Duodenal mucosa (tissue), 2 donors: ENCODE data around the gene ESR1.
"Not testable (repeated sequence)": the region's sequence is repeated elsewhere in the genome, so short reads cannot be mapped to it uniquely, and the experiment has no call there.

ENCODE experiments used
- H3K27ac ChIP-seq: one replicate; pipeline ENCODE4 v1.7.0; 2013; ENCODE audit warnings: low read depth, low read length
- H3K27me3 ChIP-seq, 2 donors: one replicate each; pipeline ENCODE4 v1.7.0; 2013; ENCODE audit warnings: low read length in 2 of 2, control low read depth in 1 of 2; ENCODE audit not compliant: insufficient read depth in 2 of 2, control insufficient read depth in 1 of 2
- H3K36me3 ChIP-seq, 2 donors: one replicate each; pipeline ENCODE4 v1.7.0; 2013; ENCODE audit warnings: low read length in 2 of 2, control low read depth in 1 of 2; ENCODE audit not compliant: insufficient read depth in 2 of 2, control insufficient read depth in 1 of 2
- H3K4me1 ChIP-seq, 2 donors: one replicate each; pipeline ENCODE4 v1.7.0; 2013; ENCODE audit warnings: low read length in 2 of 2, control low read depth in 1 of 2; ENCODE audit not compliant: insufficient read depth in 2 of 2, control insufficient read depth in 1 of 2
- H3K4me3 ChIP-seq, 2 donors: one replicate each; pipeline ENCODE4 v1.7.0; 2013; ENCODE audit warnings: low read length in 2 of 2, low read depth in 1 of 2
- H3K9ac ChIP-seq, 2 donors: one replicate each; pipeline ENCODE4 v1.7.0; 2013; ENCODE audit warnings: low read length in 2 of 2, low read depth in 1 of 2
- H3K9me3 ChIP-seq, 2 donors: one replicate each; pipeline ENCODE4 v1.7.0; 2013; ENCODE audit warnings: low read length in 2 of 2, control low read depth in 1 of 2; ENCODE audit not compliant: control insufficient read depth in 1 of 2

ESR1 gene

DNA sequence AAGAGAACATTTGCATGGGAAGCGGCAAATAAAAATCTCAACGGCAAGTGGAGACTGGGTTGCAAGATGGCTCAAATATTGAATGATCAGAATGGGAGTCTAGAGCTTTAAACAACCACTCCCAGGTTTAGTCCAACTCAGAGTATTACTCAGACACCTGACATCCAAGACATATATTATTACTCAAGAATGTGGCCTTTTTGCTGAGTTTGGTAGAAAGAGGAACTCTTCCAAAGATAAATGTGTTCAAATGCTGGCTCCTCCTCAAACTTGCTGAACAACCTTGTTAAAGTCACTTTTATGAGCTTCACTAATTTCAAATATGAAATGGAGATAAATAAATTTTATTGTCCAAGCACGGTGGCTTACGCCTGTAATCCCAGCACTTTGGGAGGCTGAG is 77.8 kb downstream of the ESR1 start:
- Histone ChIP-seq H3K9ac (no peak overlapping the region), H3K36me3 (no peaks in the 10 kb centered on the region), H3K27ac (no peak overlapping the region), H3K4me3 (no peak overlapping the region), H3K9me3 (no peaks in the 10 kb centered on the region), H3K27me3 (no peaks in the 10 kb centered on the region), H3K4me1 (no peaks in the 10 kb centered on the region)

GRCh38 chr6:151891524-151891923 is 84.0 kb downstream of the ESR1 start:
- no peaks in the 10 kb centered on the region for H3K4me1 ChIP-seq
- no peaks in the 10 kb centered on the region for H3K9me3 ChIP-seq
- no peak overlapping the region for H3K4me3 ChIP-seq
- no peaks in the 10 kb centered on the region for H3K36me3 ChIP-seq
- no peak overlapping the region for H3K9ac ChIP-seq
- no peak overlapping the region for H3K27ac ChIP-seq
- no peaks in the 10 kb centered on the region for H3K27me3 ChIP-seq

DNA sequence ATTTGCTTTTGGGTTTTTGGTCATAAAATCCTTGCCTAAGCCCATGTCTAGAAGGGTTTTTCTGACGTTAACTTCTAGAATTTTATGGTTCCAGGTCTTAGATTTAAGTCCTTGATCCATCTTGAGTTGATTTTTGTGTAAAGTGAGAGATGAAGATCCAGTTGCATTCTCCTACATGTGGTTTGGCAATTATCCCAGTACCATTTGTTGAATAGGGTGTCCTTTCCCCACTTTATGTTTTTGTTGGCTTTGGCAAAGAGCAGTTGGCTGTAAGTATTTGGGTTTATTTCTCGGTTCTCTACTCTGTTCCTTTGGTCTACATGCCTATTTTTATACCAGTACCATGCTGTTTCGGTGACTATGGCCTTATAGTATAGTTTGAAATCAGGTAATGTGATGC is 86.9 kb downstream of the ESR1 start:
- not testable (repeated sequence) for H3K4me3 ChIP-seq, H3K27ac ChIP-seq, H3K4me1 ChIP-seq, H3K9me3 ChIP-seq, H3K27me3 ChIP-seq, H3K36me3 ChIP-seq, H3K9ac ChIP-seq

GRCh38 chr6:151899221-151899620 is 91.7 kb downstream of the ESR1 start:
- not testable (repeated sequence) for H3K36me3 ChIP-seq, H3K27ac ChIP-seq, H3K27me3 ChIP-seq, H3K9ac ChIP-seq, H3K4me1 ChIP-seq, H3K9me3 ChIP-seq, H3K4me3 ChIP-seq

GRCh38 chr6:151899796-151900195 is 92.3 kb downstream of the ESR1 start:
- H3K4me1 ChIP-seq, H3K36me3 ChIP-seq, H3K27ac ChIP-seq, H3K9ac ChIP-seq, H3K9me3 ChIP-seq, H3K4me3 ChIP-seq, H3K27me3 ChIP-seq: not testable (repeated sequence)

DNA sequence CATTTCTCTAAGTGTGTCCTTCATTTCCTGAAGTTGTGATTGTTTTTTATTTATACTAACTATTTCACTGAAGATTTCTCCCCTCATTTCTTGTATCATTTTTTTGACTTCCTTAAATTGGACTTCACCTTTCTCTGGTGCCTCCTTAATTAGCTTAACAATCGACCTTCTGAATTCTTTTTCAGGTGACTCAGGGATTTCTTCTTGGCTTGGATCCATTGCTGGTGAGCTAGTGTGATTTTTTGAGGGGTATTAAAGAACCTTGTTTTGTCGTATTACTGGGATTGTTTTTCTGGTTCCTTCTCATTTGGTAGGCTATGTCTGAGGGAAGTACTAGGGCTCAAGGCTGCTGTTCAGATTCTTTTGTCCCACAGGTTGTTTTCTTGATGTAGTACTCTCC is 92.8 kb downstream of the ESR1 start:
- Histone ChIP-seq H3K9me3 (no peaks in the 10 kb centered on the region), H3K27ac (no peak overlapping the region), H3K4me3 (no peak overlapping the region), H3K4me1 (no peaks in the 10 kb centered on the region), H3K27me3 (no peaks in the 10 kb centered on the region), H3K36me3 (no peaks in the 10 kb centered on the region), H3K9ac (no peak overlapping the region)

- Histone ChIP-seq H3K9me3 (no peaks in the 10 kb centered on the region), H3K4me1 (no peaks in the 10 kb centered on the region), H3K4me3 (no peak overlapping the region), H3K36me3 (no peaks in the 10 kb centered on the region), H3K27me3 (no peaks in the 10 kb centered on the region), H3K9ac (no peak overlapping the region), H3K27ac (no peak overlapping the region)
Measured at GRCh38 chr6:151901009-151901411, 93.5 kb downstream of the ESR1 start.

GRCh38 chr6:151904631-151905030 is 97.1 kb downstream of the ESR1 start:
- H3K4me3 ChIP-seq: no peak overlapping the region
- H3K27ac ChIP-seq: no peak overlapping the region
- H3K9ac ChIP-seq: no peak overlapping the region
- no peaks in the 10 kb centered on the region for H3K27me3 ChIP-seq
- no peaks in the 10 kb centered on the region for H3K4me1 ChIP-seq
- no peaks in the 10 kb centered on the region for H3K36me3 ChIP-seq
- no peaks in the 10 kb centered on the region for H3K9me3 ChIP-seq

GRCh38 chr6:151905072-151905471 is 97.6 kb downstream of the ESR1 start:
- Histone ChIP-seq H3K27ac (no peak overlapping the region), H3K9me3 (no peaks in the 10 kb centered on the region), H3K36me3 (no peaks in the 10 kb centered on the region), H3K4me3 (no peak overlapping the region), H3K27me3 (no peaks in the 10 kb centered on the region), H3K4me1 (no peaks in the 10 kb centered on the region), H3K9ac (no peak overlapping the region)

DNA sequence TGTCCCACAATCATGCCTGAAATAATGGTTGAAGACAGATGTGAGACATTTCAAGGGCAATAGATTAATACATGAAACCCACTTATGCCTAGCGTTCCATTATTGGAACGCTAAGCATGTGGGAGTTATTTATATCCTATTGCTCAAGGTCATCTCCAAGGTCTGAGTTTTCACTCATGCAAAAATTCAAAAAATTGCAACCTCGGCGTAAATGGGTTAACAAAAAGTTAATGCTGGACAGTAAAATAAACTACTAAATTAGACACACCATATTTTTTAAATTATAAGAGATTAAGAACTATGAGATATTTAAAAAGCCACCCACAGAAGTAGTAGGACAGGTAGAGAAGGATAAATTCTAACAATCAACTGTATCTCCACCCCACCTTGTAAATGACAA is 98.4 kb downstream of the ESR1 start:
- H3K4me3 ChIP-seq: no peak overlapping the region
- H3K9ac ChIP-seq: no peak overlapping the region
- H3K36me3 ChIP-seq: no peaks in the 10 kb centered on the region
- no peak overlapping the region for H3K27ac ChIP-seq
- no peaks in the 10 kb centered on the region for H3K27me3 ChIP-seq
- H3K4me1 ChIP-seq: no peaks in the 10 kb centered on the region
- no peaks in the 10 kb centered on the region for H3K9me3 ChIP-seq

DNA sequence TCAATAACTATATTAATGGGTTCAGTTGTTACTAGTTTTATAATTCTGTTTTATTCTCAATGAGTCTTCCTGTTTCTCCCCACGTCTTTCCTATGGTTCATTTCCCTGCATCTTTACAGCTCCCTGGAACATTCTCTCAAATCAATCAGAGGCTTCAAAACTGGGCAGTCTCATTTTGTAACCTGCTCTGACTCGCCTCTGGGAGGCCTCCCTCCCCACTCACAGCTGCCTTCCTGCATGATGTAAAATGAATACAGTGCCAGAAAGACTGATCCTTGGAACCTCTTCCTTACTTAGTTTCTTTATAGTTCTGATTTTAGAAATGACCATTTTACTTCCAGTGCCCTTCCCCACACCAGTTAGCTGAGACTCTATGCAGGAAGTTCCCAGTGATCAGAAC is 103.9 kb downstream of the ESR1 start:
- Histone ChIP-seq H3K4me1 (no peaks in the 10 kb centered on the region), H3K27ac (no peak overlapping the region), H3K9ac (no peak overlapping the region), H3K9me3 (no peaks in the 10 kb centered on the region), H3K36me3 (no peaks in the 10 kb centered on the region), H3K4me3 (no peak overlapping the region), H3K27me3 (no peaks in the 10 kb centered on the region)
